Stimulated activated CD4-positive, alpha-beta T cell treated with anti-CD3 and anti-CD28 coated beads, Interleukin-12 subunit alpha, Interleukin-12 subunit beta, amount 100 ng/mL, for 24 hours (primary cell): ENCODE measurements around the gene ANTXR1.

Experiments
- DNase-seq, 2 experiments: peaks; one replicate each; pipeline ENCODE4 v3.0.0-alpha.2; 2020; ENCODE audit warnings: low read depth in 2 of 2

The ANTXR1 gene

GRCh38 chr2:69205076-69205475, 192.1 kb downstream of the ANTXR1 start:
- DNase-seq: no peak

DNA sequence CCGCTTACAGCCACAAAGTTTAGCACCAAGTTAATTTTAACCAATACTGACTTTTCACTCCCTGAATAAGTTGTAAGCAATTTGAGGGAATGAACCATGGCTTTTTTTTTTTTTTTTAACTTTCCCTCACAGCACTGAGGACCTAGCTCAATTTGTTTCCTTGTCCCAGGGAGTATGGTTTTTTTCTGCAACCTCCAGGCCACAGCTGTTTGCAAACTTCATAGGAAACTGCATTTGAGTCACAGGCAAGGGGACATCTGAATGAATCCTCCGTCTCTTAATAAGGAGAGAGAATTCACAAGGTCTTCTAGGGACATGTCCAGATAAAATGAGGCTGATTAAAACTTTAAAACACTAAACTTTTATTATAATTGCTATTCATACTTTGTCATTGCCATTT, 192.5 kb downstream of the ANTXR1 start:
- no peak for DNase-seq

- no peak for DNase-seq
These were observed 195.1 kb downstream of the ANTXR1 start for GRCh38 chr2:69208023-69208595.

DNA sequence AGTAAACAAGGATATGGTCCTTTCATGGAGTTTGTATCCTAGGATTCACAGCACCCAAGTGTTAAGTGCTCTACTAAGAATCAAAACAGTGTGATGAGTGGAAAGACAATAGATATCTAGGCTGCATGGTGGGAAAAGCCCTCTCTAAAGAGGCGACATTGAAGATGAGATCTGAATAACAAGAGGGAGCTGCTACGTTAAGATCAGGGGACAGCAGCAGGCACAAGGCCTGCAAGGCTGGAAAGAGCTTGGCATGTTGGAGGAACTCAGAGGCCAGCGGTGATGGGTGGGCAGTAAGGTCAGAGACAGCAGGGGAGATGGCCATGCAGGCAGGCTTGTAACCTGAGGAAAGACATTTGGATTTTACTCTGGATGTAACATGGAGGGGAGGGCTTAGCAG, 196.5 kb downstream of the ANTXR1 start:
- DNase-seq: no peak

DNA sequence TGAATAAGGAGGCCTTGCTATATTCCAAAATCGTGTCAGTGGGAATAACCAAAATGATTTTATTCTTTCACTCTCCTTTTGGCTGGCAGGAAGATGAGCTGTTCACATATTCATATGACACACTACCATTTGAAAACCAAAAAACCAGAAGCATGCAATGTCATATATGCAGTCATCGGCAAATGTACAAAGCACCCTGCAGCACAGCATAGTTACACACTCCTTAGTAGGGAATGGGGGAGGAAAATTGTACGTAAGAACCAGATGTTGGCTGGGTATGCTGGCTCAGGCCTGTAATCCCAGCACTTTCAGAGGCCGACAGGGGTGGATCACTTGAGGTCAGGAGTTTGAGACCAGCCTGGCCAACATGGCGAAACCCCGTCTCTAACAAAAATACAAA, 197.4 kb downstream of the ANTXR1 start:
- no peak for DNase-seq

- DNase-seq: no peak
These were observed 198.1 kb downstream of the ANTXR1 start for GRCh38 chr2:69211048-69211447.

- no peak for DNase-seq
These were observed 198.7 kb downstream of the ANTXR1 start for GRCh38 chr2:69211686-69212085.

- DNase-seq: no peak
These were observed 199.5 kb downstream of the ANTXR1 start for GRCh38 chr2:69212238-69213028.

DNA sequence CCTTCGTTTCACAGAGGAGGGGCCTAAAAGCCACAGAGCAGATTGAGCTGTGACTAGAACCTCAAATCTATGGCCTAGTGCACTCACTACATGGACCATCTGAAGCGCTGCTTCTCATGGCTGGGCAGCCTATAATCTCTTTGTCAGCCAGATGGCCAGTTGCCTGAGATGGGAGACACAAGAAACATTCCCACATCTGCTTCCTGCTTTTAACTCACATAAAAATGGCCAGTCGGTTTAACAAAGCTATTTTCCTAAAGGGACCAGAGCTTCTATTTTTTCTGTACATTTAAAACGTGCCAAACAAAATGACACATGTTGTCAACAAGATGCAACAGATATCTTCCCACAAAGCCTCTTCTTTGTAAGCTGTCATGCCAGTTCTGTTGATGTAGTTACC, 200.2 kb downstream of the ANTXR1 start:
- DNase-seq: no peak

DNA sequence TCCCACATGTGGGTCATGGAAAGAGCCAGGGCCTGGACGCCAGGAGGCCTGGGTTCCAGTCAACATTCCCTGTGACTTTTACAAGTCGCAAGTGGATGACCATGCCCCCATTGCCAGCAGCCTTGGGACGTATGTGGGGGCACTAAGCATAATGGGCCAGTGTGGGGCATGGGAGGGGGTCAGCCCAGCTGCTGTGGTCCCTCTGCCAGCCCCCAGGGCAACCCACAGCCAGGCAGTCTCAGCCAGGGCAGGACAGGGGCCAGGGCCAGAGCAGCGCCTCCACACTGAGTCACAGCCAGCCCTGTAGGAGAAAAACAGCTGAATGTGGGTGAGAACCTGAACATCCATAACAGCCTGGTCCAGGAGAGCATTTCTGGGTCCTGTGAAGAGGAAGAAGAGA, 200.8 kb downstream of the ANTXR1 start:
- no peak for DNase-seq

GRCh38 chr2:69214898-69215297, 201.9 kb downstream of the ANTXR1 start:
- no peak for DNase-seq

DNA sequence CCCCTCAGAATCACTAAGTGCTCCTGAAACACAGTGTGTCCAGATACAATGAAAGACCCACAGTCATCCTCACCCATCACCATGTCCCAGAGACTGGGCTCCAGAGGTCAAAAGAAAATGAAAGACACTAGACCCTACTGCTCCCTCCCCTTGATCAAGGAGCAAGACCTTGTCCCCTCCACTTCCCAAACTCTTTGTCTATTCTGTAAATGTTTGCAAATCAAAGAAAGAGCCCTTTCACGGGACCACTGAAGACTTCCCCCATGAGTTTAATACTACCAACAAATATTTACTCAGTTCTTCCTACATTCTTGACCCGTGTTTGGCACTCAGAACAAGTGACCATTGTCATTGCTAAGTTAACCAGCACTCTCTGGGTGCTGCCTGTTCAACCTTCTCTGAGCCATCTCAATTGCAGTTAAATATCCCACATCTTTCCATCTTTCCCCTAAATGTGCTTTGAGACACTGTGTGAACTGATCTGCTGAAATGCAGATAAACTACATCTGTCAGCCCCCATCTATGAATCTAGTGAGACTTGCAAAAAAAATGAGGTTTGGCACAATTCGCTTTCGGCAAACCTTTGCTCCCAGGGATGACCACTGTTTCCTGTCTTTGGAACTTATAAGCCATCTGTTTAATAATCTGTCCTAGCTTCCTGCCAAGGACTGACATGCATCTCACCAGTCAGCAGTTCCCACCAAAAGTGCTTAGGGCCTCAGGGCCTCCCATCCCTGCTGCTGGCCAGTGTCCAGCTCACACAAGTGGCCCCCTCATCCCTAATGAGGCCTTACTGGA, 203.8 kb downstream of the ANTXR1 start:
- no peak for DNase-seq

DNA sequence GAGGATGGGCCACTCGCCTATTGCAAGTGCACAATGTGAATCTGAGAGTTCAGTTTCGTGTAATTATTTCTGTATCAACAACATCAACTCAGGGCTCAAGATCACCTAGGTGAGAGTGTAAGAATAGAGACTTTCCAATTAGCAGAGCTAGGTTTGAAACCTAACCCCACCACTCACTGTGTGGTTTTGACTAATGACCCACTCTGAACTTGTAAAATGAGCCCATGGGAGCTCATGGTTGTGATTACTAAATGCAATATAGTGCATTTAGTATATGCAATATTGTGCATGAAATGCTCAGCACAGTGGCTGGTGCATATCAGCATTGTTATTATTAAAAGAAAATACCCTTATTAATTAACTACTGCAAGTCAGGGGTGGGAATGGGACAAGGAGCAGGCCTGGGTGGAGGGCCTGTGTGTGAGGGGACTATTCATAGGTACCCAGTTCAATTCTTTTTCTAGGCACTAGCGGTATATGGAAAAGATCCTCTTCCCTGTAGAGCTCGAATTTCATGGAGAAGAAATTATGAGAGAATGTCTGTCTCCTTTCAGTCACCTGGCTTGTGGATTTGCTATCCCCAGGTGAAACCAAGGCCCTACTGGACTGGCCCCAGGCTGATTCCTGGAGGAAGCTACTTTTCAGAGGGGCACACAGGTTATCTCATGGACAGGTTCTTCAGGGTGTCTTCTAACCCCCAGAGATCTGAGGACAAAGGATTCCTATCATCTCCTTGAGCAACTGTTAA, 204.5 kb downstream of the ANTXR1 start:
- no peak for DNase-seq

DNA sequence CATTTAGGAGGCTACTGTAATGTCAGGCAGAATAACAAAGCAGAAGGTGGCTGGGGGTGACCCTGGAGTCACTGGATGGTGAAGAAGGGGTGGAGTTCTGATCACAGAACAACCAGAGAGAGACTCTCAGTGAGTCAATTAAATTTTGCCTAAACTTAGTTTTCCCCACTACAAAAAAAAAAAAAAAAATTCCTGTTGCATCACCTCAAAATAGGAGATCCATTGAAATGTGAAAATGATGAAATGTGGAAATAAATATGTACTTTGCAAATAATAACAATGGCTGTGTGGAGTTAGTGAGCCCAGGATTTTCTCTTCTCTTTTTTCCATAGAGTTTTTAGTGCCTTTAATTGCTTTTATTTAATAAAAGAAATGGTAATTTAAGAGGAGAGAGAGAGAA, 208.5 kb downstream of the ANTXR1 start:
- no peak for DNase-seq

GRCh38 chr2:69221960-69222751, 209.2 kb downstream of the ANTXR1 start:
- no peak for DNase-seq

DNA sequence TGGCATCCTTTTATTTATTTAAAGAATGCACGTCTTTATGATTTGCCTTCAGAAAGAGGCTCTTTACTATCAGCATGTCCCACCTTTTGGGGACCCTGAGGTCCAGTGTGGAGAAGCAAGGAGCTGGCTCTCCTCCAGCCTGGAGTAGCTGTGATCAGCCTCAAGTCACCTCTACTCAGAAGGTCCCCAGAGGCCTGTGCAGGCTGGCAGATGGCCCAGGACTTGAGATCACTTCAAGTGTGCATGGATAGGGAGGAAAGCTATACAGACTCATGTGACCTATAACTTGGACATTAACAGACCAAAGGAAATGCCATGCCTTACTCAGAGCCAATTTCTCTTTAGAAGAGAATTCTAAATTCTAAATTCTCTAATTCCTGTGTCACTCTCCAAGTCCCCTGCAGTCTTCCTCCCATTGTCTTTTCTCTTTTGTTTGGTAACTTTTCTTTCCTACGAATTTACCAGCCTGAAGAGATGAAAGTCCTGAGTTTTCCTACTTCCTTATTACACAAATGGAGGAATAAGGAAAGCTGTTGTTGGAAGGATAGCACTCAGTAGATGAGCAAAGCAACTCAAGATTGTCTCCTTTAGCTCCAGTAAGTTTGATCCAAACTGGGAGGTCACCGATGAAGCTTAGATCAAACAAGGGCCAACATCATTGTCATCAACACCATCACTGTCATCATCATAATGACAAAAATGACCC, 210.1 kb downstream of the ANTXR1 start:
- no peak for DNase-seq

- no peak for DNase-seq
These were observed 211.0 kb downstream of the ANTXR1 start for GRCh38 chr2:69223759-69224511.

GRCh38 chr2:69224512-69224837, 211.5 kb downstream of the ANTXR1 start:
- DNase-seq: no peak

GRCh38 chr2:69225933-69226332, 213.0 kb downstream of the ANTXR1 start:
- no peak for DNase-seq

GRCh38 chr2:69226903-69227302, 213.9 kb downstream of the ANTXR1 start:
- no peak for DNase-seq
